ENCODE data around the gene EEFSEC.

Gene EEFSEC

DNA sequence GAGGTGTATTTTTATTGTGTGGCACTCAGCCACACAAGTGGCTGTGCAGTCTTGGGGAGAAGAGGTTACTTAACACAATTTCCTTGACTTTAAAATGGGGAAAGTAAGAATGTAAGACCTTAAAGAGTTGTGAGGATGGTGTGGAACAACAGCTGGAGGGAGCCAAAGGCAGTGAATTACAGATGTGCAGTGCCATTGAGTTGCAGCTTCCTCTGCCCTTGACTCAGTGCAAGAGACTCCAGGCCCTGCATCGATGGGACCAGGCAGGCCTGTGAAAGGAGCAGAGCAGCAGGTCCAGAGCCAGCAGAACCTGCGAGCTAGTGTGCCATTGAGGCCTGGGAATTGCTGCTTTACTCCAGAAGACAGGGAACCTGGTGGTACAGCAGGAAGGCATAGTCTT is 27.2 kb downstream of the EEFSEC start:
- Histone ChIP-seq H3K4me1 (peaks cover 0 to 30% (median 5%) of the 10 kb centered on the region in 4 donors), H3K4me3 (no peak overlapping the region), H3K9me3 (no peaks in the 10 kb centered on the region), H3K27me3 (no peaks in the 10 kb centered on the region), H3K36me3 (no peaks in the 10 kb centered on the region), H3K27ac (peak overlapping the region in 1 of 2 donors; percentile 18)
- intact Hi-C loops (cut with DNase I; ENCODE audit: low total_unique reads), result no loop called here
- DNase-seq, result no peak
- TF ChIP-seq, protein P1, sequence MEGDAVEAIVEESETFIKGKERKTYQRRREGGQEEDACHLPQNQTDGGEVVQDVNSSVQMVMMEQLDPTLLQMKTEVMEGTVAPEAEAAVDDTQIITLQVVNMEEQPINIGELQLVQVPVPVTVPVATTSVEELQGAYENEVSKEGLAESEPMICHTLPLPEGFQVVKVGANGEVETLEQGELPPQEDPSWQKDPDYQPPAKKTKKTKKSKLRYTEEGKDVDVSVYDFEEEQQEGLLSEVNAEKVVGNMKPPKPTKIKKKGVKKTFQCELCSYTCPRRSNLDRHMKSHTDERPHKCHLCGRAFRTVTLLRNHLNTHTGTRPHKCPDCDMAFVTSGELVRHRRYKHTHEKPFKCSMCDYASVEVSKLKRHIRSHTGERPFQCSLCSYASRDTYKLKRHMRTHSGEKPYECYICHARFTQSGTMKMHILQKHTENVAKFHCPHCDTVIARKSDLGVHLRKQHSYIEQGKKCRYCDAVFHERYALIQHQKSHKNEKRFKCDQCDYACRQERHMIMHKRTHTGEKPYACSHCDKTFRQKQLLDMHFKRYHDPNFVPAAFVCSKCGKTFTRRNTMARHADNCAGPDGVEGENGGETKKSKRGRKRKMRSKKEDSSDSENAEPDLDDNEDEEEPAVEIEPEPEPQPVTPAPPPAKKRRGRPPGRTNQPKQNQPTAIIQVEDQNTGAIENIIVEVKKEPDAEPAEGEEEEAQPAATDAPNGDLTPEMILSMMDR (IDR thresholded peaks at IDR 0.05), result no peak

DNA sequence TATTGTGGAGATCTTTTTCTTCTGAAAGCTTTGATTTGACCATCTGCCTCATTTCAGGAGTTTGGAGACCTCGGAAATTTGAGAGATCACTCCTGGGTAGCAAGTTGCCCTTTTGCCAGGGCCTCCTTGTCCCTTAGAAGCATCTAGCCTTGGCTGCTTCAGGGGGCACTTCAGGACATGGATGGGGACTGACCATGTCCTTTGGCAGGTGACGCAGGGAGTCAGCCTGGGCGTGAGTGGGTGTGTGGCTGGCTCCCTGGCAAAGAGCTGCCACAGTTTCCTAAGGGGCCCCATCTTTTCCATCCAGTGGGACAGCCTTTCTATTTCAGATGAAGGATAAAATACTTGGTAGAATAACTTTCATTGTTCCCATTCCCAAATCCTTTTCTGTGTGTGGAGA is 27.6 kb downstream of the EEFSEC start:
- Histone ChIP-seq H3K9me3 (no peaks in the 10 kb centered on the region), H3K36me3 (no peaks in the 10 kb centered on the region), H3K4me3 (no peak overlapping the region), H3K4me1 (peaks cover 0 to 30% (median 5%) of the 10 kb centered on the region in 4 donors), H3K27me3 (no peaks in the 10 kb centered on the region), H3K27ac (peak overlapping the region; percentile 1 to 18)
- intact Hi-C loops (cut with DNase I; ENCODE audit: low total_unique reads), result no loop called here
- TF ChIP-seq, protein P1 (IDR thresholded peaks at IDR 0.05), result no peak
- no peak for DNase-seq

DNA sequence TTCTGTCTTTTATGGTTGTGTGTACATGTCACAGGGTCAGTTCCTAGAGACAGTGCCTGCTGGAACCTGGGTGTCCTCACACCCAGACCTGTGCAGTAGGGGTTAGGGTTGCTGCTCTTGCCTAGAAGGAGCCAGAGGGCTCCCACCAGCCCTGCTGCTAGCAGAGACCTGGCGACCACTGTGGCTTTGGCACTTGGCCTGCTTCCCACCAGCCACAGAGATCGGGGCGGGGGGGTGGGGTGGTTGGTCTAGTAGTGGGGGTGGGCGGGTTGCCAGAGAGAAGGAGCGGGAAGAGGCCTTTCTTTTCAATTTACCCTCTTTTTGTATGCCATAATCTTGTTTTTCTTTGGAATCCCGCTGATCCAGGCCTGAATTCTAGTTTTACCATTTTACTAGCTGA is 29.4 kb downstream of the EEFSEC start:
- Histone ChIP-seq H3K4me1 (peaks cover 0 to 30% (median 5%) of the 10 kb centered on the region in 4 donors), H3K9me3 (no peaks in the 10 kb centered on the region), H3K4me3 (no peak overlapping the region), H3K27ac (no peak overlapping the region), H3K36me3 (no peaks in the 10 kb centered on the region), H3K27me3 (no peaks in the 10 kb centered on the region)
- DNase-seq, result no peak
- TF ChIP-seq, protein P1 (IDR thresholded peaks at IDR 0.05), result no peak
- intact Hi-C loops (cut with DNase I; ENCODE audit: low total_unique reads), result no loop called here

DNA sequence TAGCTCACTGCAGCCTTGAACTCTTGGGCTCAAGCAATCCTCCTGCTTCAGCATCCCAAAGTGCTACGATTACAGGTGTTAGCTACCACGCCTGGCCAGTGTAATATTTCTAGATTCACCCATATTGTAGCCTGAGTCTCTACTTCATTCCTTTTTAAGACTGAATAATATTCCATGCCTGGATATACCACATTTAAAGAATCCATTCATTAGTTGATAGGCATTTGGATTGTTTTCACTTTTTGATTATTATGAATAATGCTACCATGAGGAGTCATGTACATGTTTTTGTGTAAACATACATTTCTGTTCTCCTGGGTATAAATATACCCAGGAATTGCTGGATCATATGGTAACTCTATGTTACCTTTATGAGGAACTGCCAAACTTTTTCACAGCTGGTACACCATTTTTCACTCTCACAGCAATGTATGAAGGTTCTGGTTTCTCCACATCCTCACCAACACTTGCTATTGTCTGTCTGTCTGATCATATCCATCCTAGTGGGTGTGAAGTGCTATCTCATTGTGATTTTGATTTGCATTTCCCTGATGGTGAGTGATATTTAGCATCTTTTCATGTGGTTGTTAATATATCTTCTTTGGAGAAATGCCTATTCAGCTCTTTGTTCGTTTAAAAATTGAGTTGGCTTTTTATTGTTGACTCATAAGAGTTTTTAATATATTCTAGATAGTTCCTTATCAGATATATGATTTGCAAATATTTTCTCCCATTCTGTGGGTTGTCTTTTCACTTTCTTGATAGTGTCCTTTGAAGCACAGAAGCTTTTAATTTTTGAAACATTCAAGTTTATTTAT is 32.6 kb downstream of the EEFSEC start:
- no peak for DNase-seq
- Histone ChIP-seq H3K4me1 (peaks cover 0 to 11% (median 2%) of the 10 kb centered on the region in 4 donors), H3K36me3 (no peaks in the 10 kb centered on the region), H3K4me3 (no peak overlapping the region), H3K27ac (no peak overlapping the region), H3K27me3 (no peaks in the 10 kb centered on the region), H3K9me3 (no peaks in the 10 kb centered on the region)
- TF ChIP-seq, protein P1 (IDR thresholded peaks at IDR 0.05), result no peak
- intact Hi-C loops (cut with DNase I; ENCODE audit: low total_unique reads), result no loop called here

DNA sequence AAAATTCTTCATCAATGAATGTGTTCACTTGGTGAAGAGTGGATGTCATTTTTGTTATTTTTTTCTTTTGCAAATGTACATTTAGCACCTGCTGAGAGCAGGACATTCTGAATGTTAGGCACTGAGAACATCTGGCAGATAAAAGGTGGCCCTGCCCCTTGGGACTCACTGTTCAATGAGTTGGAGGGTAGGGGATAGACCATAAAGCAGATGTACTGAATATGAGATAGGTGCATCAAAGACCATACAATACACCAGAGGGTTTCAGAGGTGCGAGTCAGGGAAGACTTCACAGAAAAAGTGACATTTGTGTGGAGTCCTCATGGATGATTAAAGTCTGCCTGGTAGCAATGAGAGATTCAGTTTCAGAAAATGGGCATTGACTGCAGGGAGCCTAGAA is 34.2 kb downstream of the EEFSEC start:
- Histone ChIP-seq H3K36me3 (no peaks in the 10 kb centered on the region), H3K9me3 (no peaks in the 10 kb centered on the region), H3K4me1 (no peaks in the 10 kb centered on the region), H3K27ac (no peak overlapping the region), H3K4me3 (no peak overlapping the region), H3K27me3 (no peaks in the 10 kb centered on the region)
- TF ChIP-seq, protein P1 (IDR thresholded peaks at IDR 0.05), result no peak
- DNase-seq, result no peak
- intact Hi-C loops (cut with DNase I; ENCODE audit: low total_unique reads), result no loop called here

Measured in tibial artery (tissue), 4 donors.